Activated gamma-delta T cell treated with Interleukin-2 at 50 U/mL for 16 hours (primary cell): ENCODE measurements around the gene AXIN1.
A peak's percentile ranks its signal among the peaks of the same experiment; 100 is the strongest.
"Not testable (repeated sequence)": the region's sequence is repeated elsewhere in the genome, so short reads cannot be mapped to it uniquely, and the experiment has no call there.

Experiments
- DNase-seq: peaks from one replicate; pipeline ENCODE4 v3.0.0-alpha.2; 2020

AXIN1 gene

GRCh38 chr16:351804-352520, 561 bp downstream of the AXIN1 start:
- no peak for DNase-seq

- no peak for DNase-seq
These were observed 2.3 kb downstream of the AXIN1 start for GRCh38 chr16:350203-350602.

- DNase-seq, result no peak
These were observed 3.3 kb downstream of the AXIN1 start for GRCh38 chr16:349211-349610.

GRCh38 chr16:348495-348894, 4.0 kb downstream of the AXIN1 start:
- DNase-seq, result not testable (repeated sequence)

GRCh38 chr16:347203-347602, 5.3 kb downstream of the AXIN1 start:
- DNase-seq, result no peak

- no peak for DNase-seq
These were observed 5.9 kb downstream of the AXIN1 start for GRCh38 chr16:346587-346986.

- no peak for DNase-seq
These were observed 6.8 kb downstream of the AXIN1 start for GRCh38 chr16:345772-346171.

- no peak for DNase-seq
These were observed 9.9 kb downstream of the AXIN1 start for GRCh38 chr16:342455-343213.

- DNase-seq, result not testable (repeated sequence)
These were observed 10.6 kb downstream of the AXIN1 start for GRCh38 chr16:341974-342336.

- DNase-seq, result not testable (repeated sequence)
These were observed 11.2 kb downstream of the AXIN1 start for GRCh38 chr16:341095-341973.

- no peak for DNase-seq
These were observed 12.0 kb downstream of the AXIN1 start for GRCh38 chr16:340370-341091.

- DNase-seq, result peak; percentile 41
These were observed 12.8 kb downstream of the AXIN1 start for GRCh38 chr16:339680-340079.

- DNase-seq, result no peak
These were observed 14.4 kb downstream of the AXIN1 start for GRCh38 chr16:337975-338575.

- no peak for DNase-seq
These were observed 15.1 kb downstream of the AXIN1 start for GRCh38 chr16:337437-337836.

- no peak for DNase-seq
These were observed 16.3 kb downstream of the AXIN1 start for GRCh38 chr16:336269-336668.

GRCh38 chr16:334861-335632, 17.5 kb downstream of the AXIN1 start:
- not testable (repeated sequence) for DNase-seq

GRCh38 chr16:334164-334832, 18.2 kb downstream of the AXIN1 start:
- not testable (repeated sequence) for DNase-seq

GRCh38 chr16:333406-334094, 19.0 kb downstream of the AXIN1 start:
- DNase-seq, result no peak

- DNase-seq, result not testable (repeated sequence)
These were observed 21.2 kb downstream of the AXIN1 start for GRCh38 chr16:331181-331814.

GRCh38 chr16:330741-331140, 21.8 kb downstream of the AXIN1 start:
- no peak for DNase-seq
